ENCODE data around the gene SCUBE3.

The SCUBE3 gene

GRCh38 chr6:35213824-35214756 lies at the start of gene SCUBE3:
TSS of gene SCUBE3 (plus strand) at chr6:35213956. CDS start at chr6:35214419, 463 bp downstream.
- in situ Hi-C loops (cut with MboI; ENCODE audit: low sequenced_read_pairs), result no loop called here

- in situ Hi-C loops (cut with MboI; ENCODE audit: low sequenced_read_pairs), result no loop called here
Observed at GRCh38 chr6:35164277-35164676, 49.5 kb upstream of the SCUBE3 start.

GRCh38 chr6:35164868-35165267 lies 48.9 kb upstream of the SCUBE3 start:
- in situ Hi-C loops (cut with MboI; ENCODE audit: low sequenced_read_pairs), result no loop called here

GRCh38 chr6:35165630-35166071 lies 48.1 kb upstream of the SCUBE3 start:
- in situ Hi-C loops (cut with MboI; ENCODE audit: low sequenced_read_pairs), result no loop called here

- in situ Hi-C loops (cut with MboI; ENCODE audit: low sequenced_read_pairs), result no loop called here
Observed at GRCh38 chr6:35166116-35166515, 47.6 kb upstream of the SCUBE3 start.

- in situ Hi-C loops (cut with MboI; ENCODE audit: low sequenced_read_pairs), result no loop called here
Observed at GRCh38 chr6:35166520-35166919, 47.2 kb upstream of the SCUBE3 start.

- in situ Hi-C loops (cut with MboI; ENCODE audit: low sequenced_read_pairs), result no loop called here
Observed at GRCh38 chr6:35167505-35167904, 46.3 kb upstream of the SCUBE3 start.

- in situ Hi-C loops (cut with MboI; ENCODE audit: low sequenced_read_pairs), result no loop called here
Observed at GRCh38 chr6:35168461-35168861, 45.3 kb upstream of the SCUBE3 start.

- in situ Hi-C loops (cut with MboI; ENCODE audit: low sequenced_read_pairs), result no loop called here
Observed at GRCh38 chr6:35170166-35170565, 43.6 kb upstream of the SCUBE3 start.

- in situ Hi-C loops (cut with MboI; ENCODE audit: low sequenced_read_pairs), result no loop called here
Observed at GRCh38 chr6:35170891-35171290, 42.9 kb upstream of the SCUBE3 start.

- in situ Hi-C loops (cut with MboI; ENCODE audit: low sequenced_read_pairs), result no loop called here
Observed at GRCh38 chr6:35173044-35173426, 40.7 kb upstream of the SCUBE3 start.

- in situ Hi-C loops (cut with MboI; ENCODE audit: low sequenced_read_pairs), result no loop called here
Observed at GRCh38 chr6:35173427-35174087, 40.2 kb upstream of the SCUBE3 start.

GRCh38 chr6:35174088-35174434 lies 39.7 kb upstream of the SCUBE3 start:
- in situ Hi-C loops (cut with MboI; ENCODE audit: low sequenced_read_pairs), result no loop called here

GRCh38 chr6:35174501-35174900 lies 39.3 kb upstream of the SCUBE3 start:
- in situ Hi-C loops (cut with MboI; ENCODE audit: low sequenced_read_pairs), result no loop called here

- in situ Hi-C loops (cut with MboI; ENCODE audit: low sequenced_read_pairs), result no loop called here
Observed at GRCh38 chr6:35176301-35177024, 37.3 kb upstream of the SCUBE3 start.

GRCh38 chr6:35177157-35177556 lies 36.6 kb upstream of the SCUBE3 start:
- in situ Hi-C loops (cut with MboI; ENCODE audit: low sequenced_read_pairs), result no loop called here

GRCh38 chr6:35177596-35177995 lies 36.2 kb upstream of the SCUBE3 start:
- in situ Hi-C loops (cut with MboI; ENCODE audit: low sequenced_read_pairs), result no loop called here

GRCh38 chr6:35178012-35178411 lies 35.7 kb upstream of the SCUBE3 start:
- in situ Hi-C loops (cut with MboI; ENCODE audit: low sequenced_read_pairs), result no loop called here

GRCh38 chr6:35178932-35179832 lies 34.6 kb upstream of the SCUBE3 start:
- in situ Hi-C loops (cut with MboI; ENCODE audit: low sequenced_read_pairs), result no loop called here

- in situ Hi-C loops (cut with MboI; ENCODE audit: low sequenced_read_pairs), result no loop called here
Observed at GRCh38 chr6:35179901-35180535, 33.7 kb upstream of the SCUBE3 start.
